Kidney epithelial cell (primary cell): ENCODE measurements around the gene SORBS1. TPM values are rescaled to one million over a fixed set of nuclear protein-coding genes. Genes with fewer than 3 reads are reported as not detected.

Experiments used
- DNase-seq: peaks from one replicate; pipeline ENCODE4 v3.0.0-alpha.2; 2010; ENCODE audit warnings: low read depth
- H3K27me3 ChIP-seq: 2 replicates; pipeline ENCODE4 v1.6.0; 2011; ENCODE audit warnings: low read length; ENCODE audit not compliant: control insufficient read depth, insufficient read depth
- H3K36me3 ChIP-seq: 2 replicates; pipeline ENCODE4 v1.5.1; 2011; ENCODE audit warnings: low read length; ENCODE audit not compliant: control insufficient read depth, insufficient read depth
- H3K4me3 ChIP-seq: 2 replicates; pipeline ENCODE4 v1.5.1; 2011; ENCODE audit warnings: low read depth, mild to moderate bottlenecking, control low read depth, low read length
- total RNA-seq: library from RNA; depleted of rRNA; stranded (reverse); fragments of >200 nt; gene quantifications from 2 replicates; pipeline ENCODE4 v1.2.3, GENCODE V29; 2015
- TF ChIP-seq, protein P1 (sequence below): IDR thresholded peaks from 2 replicates; pipeline ENCODE4 v1.5.1; 2011; ENCODE audit warnings: mild to moderate bottlenecking, moderate library complexity, low read length, control low read depth, inconsistent platforms; ENCODE audit not compliant: insufficient read depth, poor library complexity, severe bottlenecking

SORBS1 gene
- total RNA-seq, 1 donor from 2014 or later = 4.9 TPM

DNA sequence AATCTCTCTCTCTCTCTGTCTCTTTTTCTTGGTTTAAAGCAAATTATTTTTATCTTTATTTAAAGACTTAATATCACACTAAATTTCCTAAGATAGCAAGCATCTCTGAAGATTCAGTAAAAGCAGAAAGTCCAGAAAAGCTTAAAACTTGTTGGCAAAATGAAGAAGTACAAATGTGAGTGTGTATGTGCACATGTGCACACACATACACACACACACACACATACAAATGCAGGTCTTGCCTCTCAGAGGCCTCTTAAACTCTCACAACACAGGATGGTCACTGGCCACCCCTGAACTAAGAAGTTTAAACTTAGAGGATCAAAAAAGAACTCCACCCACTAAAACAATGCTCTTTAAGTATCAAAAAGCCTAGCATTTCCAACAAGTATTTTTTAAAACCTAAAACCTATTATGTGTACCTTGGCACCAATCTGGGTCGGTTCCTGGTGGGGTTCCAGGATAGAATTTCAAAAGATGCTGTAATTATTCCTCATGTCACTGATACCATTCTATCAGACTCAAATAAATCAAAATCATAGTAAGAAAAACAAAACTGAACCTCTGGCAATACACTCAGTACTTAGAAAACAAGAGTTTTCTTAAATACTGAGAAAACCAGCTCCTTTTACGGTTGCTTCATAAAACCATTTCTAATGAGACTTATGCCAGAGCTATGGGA lies 55.0 kb downstream of the SORBS1 start:
- Histone ChIP-seq H3K36me3 (no peaks in the 10 kb centered on the region), H3K27me3 (no peaks in the 10 kb centered on the region), H3K4me3 (no peak overlapping the region)
- DNase-seq = no peak
- TF ChIP-seq, protein P1, sequence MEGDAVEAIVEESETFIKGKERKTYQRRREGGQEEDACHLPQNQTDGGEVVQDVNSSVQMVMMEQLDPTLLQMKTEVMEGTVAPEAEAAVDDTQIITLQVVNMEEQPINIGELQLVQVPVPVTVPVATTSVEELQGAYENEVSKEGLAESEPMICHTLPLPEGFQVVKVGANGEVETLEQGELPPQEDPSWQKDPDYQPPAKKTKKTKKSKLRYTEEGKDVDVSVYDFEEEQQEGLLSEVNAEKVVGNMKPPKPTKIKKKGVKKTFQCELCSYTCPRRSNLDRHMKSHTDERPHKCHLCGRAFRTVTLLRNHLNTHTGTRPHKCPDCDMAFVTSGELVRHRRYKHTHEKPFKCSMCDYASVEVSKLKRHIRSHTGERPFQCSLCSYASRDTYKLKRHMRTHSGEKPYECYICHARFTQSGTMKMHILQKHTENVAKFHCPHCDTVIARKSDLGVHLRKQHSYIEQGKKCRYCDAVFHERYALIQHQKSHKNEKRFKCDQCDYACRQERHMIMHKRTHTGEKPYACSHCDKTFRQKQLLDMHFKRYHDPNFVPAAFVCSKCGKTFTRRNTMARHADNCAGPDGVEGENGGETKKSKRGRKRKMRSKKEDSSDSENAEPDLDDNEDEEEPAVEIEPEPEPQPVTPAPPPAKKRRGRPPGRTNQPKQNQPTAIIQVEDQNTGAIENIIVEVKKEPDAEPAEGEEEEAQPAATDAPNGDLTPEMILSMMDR = no peak

DNA sequence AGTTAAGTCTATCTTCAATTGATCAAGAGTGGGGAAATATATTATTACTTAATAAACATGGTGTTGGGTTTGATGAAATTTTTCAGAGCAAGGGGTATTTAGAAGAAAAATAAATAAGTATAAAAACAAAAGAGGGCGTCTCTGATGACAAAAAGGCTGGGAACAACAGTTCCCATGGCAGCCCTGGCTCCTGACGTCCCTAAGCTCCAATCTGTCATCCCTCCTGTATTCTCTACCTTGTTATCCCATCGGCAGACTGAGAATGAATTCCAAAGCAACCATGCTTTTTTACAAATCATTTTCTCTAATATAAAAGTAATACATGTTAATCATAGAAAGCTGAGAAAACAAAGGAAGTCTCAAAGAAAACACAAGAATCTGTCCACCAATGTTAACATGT lies 55.5 kb downstream of the SORBS1 start:
- H3K4me3 ChIP-seq = no peak overlapping the region
- TF ChIP-seq, protein P1 = no peak
- DNase-seq = no peak
- H3K27me3 ChIP-seq = no peaks in the 10 kb centered on the region
- no peaks in the 10 kb centered on the region for H3K36me3 ChIP-seq

DNA sequence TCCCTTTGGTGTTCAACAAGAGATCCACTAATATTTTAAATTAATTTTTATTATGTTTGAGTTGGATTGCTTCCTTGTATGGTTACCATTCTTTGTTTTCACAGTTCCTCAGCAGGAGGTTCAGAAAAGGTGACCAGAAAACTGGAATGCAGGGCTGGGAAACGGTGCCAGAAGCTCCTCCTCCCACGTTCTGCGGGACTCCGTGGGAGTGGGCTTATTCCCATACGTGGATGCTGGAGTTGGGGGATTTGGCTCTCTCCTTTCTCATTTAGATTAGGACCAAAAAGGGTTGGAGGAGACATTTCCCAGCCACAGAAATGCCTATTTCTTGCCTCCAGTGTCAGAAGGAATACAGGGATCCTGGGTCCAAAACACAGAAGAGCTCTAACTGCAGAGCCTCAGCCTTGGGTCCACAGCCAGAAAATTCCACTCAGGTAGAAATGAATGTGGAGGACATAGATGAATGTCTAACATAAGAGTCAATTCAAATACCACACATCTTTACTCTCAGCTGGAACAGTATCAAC lies 56.0 kb downstream of the SORBS1 start:
- H3K36me3 ChIP-seq = no peaks in the 10 kb centered on the region
- no peaks in the 10 kb centered on the region for H3K27me3 ChIP-seq
- TF ChIP-seq, protein P1 = no peak

DNA sequence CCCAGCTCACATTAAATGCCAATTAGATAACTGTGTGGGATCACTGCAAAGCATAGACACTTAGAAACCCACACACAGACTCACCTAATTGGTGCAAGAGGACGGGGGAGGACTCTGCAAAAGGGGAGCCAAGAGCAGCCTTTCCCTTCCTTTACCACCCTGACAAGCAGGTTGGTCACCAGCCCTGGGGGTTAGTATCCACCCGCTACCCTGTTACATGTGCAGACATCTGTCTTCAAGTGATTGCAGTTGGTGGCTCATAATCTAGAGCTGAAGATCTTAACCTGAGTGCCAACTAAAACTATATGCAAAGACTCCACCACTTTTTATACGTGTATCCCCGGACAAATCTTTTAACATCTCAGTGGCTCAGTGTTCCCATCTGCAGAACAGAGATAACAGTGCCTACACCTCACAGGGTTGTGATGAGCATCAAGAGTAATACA lies 56.9 kb downstream of the SORBS1 start:
- Histone ChIP-seq H3K27me3 (no peaks in the 10 kb centered on the region), H3K4me3 (no peak overlapping the region), H3K36me3 (no peaks in the 10 kb centered on the region)
- TF ChIP-seq, protein P1 = no peak
- no peak for DNase-seq

More for the DNA sequence above, 56.0 kb downstream of the SORBS1 start:
- H3K4me3 ChIP-seq = no peak overlapping the region
- no peak for DNase-seq

DNA sequence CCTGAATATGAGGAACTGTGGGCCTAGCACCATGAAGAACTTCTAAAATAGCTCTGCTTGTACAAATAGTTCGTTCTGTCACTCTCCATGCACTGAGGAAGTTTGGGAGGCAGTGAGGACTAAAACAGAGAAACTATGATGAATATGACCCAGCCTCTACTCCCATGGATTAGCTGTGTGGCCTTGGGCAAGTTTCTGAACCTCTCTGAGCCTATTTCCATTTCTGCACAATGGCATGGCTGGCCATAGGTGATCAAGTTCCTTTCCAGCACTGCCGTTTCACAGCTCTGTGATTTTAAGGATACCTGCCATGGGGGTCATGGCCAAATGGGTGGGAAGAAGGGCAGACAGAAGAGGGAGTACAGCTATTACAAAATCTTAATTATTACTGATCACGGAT lies 57.6 kb downstream of the SORBS1 start:
- TF ChIP-seq, protein P1 = no peak
- no peaks in the 10 kb centered on the region for H3K27me3 ChIP-seq
- no peaks in the 10 kb centered on the region for H3K36me3 ChIP-seq
- DNase-seq = no peak
- H3K4me3 ChIP-seq = no peak overlapping the region

DNA sequence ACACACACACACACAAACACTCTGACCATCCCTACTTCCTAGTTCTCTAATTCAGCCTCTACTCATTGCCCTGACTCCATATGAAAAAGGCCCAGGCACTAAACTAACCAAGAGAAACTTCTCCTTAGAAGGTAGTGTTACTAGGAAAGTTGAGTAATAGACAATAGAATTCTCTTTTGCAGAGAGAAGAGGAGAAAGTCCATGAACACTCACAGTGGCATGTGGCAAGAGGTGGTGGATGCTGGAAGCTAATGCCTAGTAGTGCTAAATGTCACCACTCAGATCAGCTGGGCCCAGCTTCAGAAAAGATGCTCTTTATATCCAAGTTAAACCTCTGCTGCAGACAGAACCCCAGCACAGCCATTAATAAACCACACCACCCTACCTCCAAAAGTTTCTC lies 58.2 kb downstream of the SORBS1 start:
- DNase-seq = no peak
- TF ChIP-seq, protein P1 = no peak
- no peaks in the 10 kb centered on the region for H3K36me3 ChIP-seq
- H3K27me3 ChIP-seq = no peaks in the 10 kb centered on the region
- H3K4me3 ChIP-seq = no peak overlapping the region
